Right cardiac atrium (tissue), 5 donors: ENCODE measurements around the gene RAB29. TPM values are rescaled to one million over a fixed set of nuclear protein-coding genes. Genes with fewer than 3 reads are reported as not detected.

Source experiments
- ATAC-seq, 2 donors: fragments of 200-7000 bp; cut with Tn5 transposase; one replicate each; pipeline versions ENCODE4 v1.8.0 to v1.9.1; 2020; ENCODE audit warnings: moderate library complexity in 2 of 2, mild to moderate bottlenecking in 1 of 2
- DNase-seq, 3 donors: peaks; one replicate each; pipeline ENCODE4 v3.0.0-alpha.2; 2020
- H3K27ac ChIP-seq: one replicate; pipeline ENCODE4 v1.5.1; 2013; ENCODE audit warnings: mild to moderate bottlenecking, low read length, control low read depth, moderate library complexity
- H3K27me3 ChIP-seq: one replicate; pipeline ENCODE4 v1.6.1; 2013; ENCODE audit not compliant: control insufficient read depth, insufficient read depth
- H3K4me1 ChIP-seq: one replicate; pipeline ENCODE4 v1.6.1; 2013; ENCODE audit warnings: low read length; ENCODE audit not compliant: control insufficient read depth, insufficient read depth
- H3K4me3 ChIP-seq: one replicate; pipeline ENCODE4 v1.5.1; 2013; ENCODE audit warnings: low read length, control low read depth
- H3K9me3 ChIP-seq: one replicate; pipeline ENCODE4 v1.6.1; 2013; ENCODE audit warnings: low read length; ENCODE audit not compliant: control insufficient read depth
- WGBS: extraction: QIAGEN DNeasy Blood & Tissue Kit; methylation state at CpG from one replicate; pipeline ENCODE4 v1.1.7; 2013; 5-methylcytosine and 5-hydroxymethylcytosine counted together
- intact Hi-C, 4 donors: fragments of 100-400 bp; cut with DNase I; formaldehyde crosslinking; loops; one replicate each; pipeline versions ENCODE4 v1.11.0 to v1.14.0; 2022 to 2023
- polyA plus RNA-seq: library from polyadenylated mRNA; stranded (reverse); fragments of 200-250 nt; gene quantifications from one replicate; pipeline ENCODE4 v1.2.3, GENCODE V29; 2013
- total RNA-seq, 4 donors: library from RNA; stranded (reverse); fragmentation: NEBNext Ultra II Directional; extraction: Animal tissue kit (Norgen Biotek cat#: 25700); gene quantifications; one replicate each; pipeline ENCODE4 v1.2.1, GENCODE V29; 2021
- donor health status: healthy with polysubstance abuse.
- donor health status: DM: no; HTN: yes; CAD: no.
- donor health status: DM: no; HTN: no; CAD: no.
- donor health status: DM: no; HTN: yes; CAD: no; lungs with severe emphysema.
- donor health status: DM: yes; HTN: yes; CAD: no.

Gene RAB29
- total and polyA plus RNA-seq, 5 donors = 10.6 to 24.8 (median 20.0) TPM

DNA sequence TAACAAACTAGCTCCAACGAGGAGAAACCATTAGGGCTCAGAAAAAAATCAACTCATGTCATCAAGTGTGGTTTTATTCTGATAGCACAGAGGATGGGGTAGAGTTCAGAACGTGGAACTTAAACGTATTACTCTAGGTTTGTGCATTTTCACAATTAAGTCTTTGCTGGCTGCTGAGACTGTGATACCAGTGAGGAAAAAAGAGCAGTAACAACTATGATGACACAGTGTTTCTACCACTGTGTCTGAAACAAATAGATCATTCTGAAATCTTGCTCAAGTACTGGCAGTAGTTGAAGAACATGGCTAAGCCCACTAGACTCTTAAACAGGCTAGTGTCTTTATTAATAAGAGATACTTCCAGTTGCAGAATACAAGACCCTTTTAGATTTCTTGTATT, 56.3 kb downstream of the RAB29 start:
- no peak for DNase-seq
- Histone ChIP-seq H3K27me3 (no peaks in the 10 kb centered on the region), H3K9me3 (no peaks in the 10 kb centered on the region), H3K4me1 (no peaks in the 10 kb centered on the region), H3K4me3 (no peak overlapping the region), H3K27ac (no peak overlapping the region)
- ATAC-seq = no peak
- 58% methylated on average over 3 of the region's 3 CpGs for WGBS
- intact Hi-C loops = no loop called here

Other genes starting within 250 kb of the RAB29 start
- 10 to 100 TPM; 39.7 to 45.0 (median 43.2) TPM for gene ELK4, start 143.5 kb downstream of the RAB29 start, total RNA-seq
- 6.3 TPM for gene ELK4, start 143.5 kb downstream of the RAB29 start, polyA plus RNA-seq
- 1 to 10 TPM; 1.5 to 3.6 (median 2.6) TPM for gene SLC45A3, start 95.0 kb downstream of the RAB29 start, total RNA-seq
- gene SLC45A3, start 95.0 kb downstream of the RAB29 start, polyA plus RNA-seq = 1.5 TPM
- gene NUCKS1, start 25.3 kb downstream of the RAB29 start, total RNA-seq = 100 to 1,000 TPM; 224 to 277 (median 251) TPM
- 89.9 TPM for gene NUCKS1, start 25.3 kb downstream of the RAB29 start, polyA plus RNA-seq
- 100 to 1,000 TPM; 235 to 420 (median 330) TPM for gene SLC41A1, start 37.7 kb upstream of the RAB29 start, total RNA-seq
- 187 TPM for gene SLC41A1, start 37.7 kb upstream of the RAB29 start, polyA plus RNA-seq
- gene PM20D1, start 74.7 kb upstream of the RAB29 start, total RNA-seq = 1 to 10 TPM in 3 of 4 donors, under 1 TPM in 1; 0.64 to 2.2 (median 1.6) TPM
- gene PM20D1, start 74.7 kb upstream of the RAB29 start, polyA plus RNA-seq = 1.0 TPM
- gene SLC26A9, start 168.0 kb upstream of the RAB29 start, total RNA-seq = 10 to 100 TPM in 2 of 4 donors, 1 to 10 TPM in 2; 7.4 to 28.7 (median 16.0) TPM
- gene SLC26A9, start 168.0 kb upstream of the RAB29 start, polyA plus RNA-seq = 12.6 TPM
- 1 to 10 TPM; 1.6 to 6.0 (median 4.8) TPM for gene RAB7B, start 227.9 kb upstream of the RAB29 start, total RNA-seq
- gene RAB7B, start 227.9 kb upstream of the RAB29 start, polyA plus RNA-seq = 2.8 TPM
- under 1 TPM in 1 of 4 donors, not detected in 3; 0.18 TPM for gene CTSE, start 248.4 kb upstream of the RAB29 start, total RNA-seq
- gene CTSE, start 248.4 kb upstream of the RAB29 start, polyA plus RNA-seq = not detected